Esophagus (tissue), 2 donors: ENCODE measurements around the gene NEB. TPM values are rescaled to one million over a fixed set of nuclear protein-coding genes. Genes with fewer than 3 reads are reported as not detected.

Source experiments
- H3K27ac ChIP-seq, 2 donors: one replicate each; pipeline ENCODE4 v1.5.1; 2013; ENCODE audit warnings: low read depth in 2 of 2, mild to moderate bottlenecking in 2 of 2, inconsistent platforms in 1 of 2, low read length in 1 of 2, moderate library complexity in 1 of 2
- H3K27me3 ChIP-seq, 2 donors: one replicate each; pipeline ENCODE4 v1.6.1; 2013; ENCODE audit warnings: low read length in 2 of 2, control low read depth in 1 of 2, mild to moderate bottlenecking in 1 of 2; ENCODE audit not compliant: insufficient read depth in 2 of 2, control insufficient read depth in 1 of 2
- H3K36me3 ChIP-seq, 2 donors: one replicate each; pipeline ENCODE4 v1.6.1; 2013; ENCODE audit warnings: low read length in 1 of 2; ENCODE audit not compliant: control insufficient read depth in 2 of 2, insufficient read depth in 2 of 2
- H3K4me1 ChIP-seq, 2 donors: one replicate each; pipeline ENCODE4 v1.6.1; 2013; ENCODE audit warnings: low read length in 1 of 2; ENCODE audit not compliant: control insufficient read depth in 2 of 2, insufficient read depth in 2 of 2
- H3K4me3 ChIP-seq, 2 donors: one replicate each; pipeline ENCODE4 v1.5.1; 2013; ENCODE audit warnings: low read length in 2 of 2, mild to moderate bottlenecking in 2 of 2, low read depth in 1 of 2, moderate library complexity in 1 of 2
- H3K9me3 ChIP-seq, 2 donors: one replicate each; pipeline ENCODE4 v1.6.1; 2013; ENCODE audit warnings: mild to moderate bottlenecking in 2 of 2, low read depth in 1 of 2, low read length in 1 of 2, moderate library complexity in 1 of 2; ENCODE audit not compliant: control insufficient read depth in 2 of 2, insufficient read depth in 1 of 2
- whole genome bisulfite sequencing, 2 donors: extraction: QIAGEN DNeasy Blood & Tissue Kit; methylation state at CpG; one replicate each; pipeline ENCODE4 v1.1.7; 2013; 5-methylcytosine and 5-hydroxymethylcytosine counted together
- polyA plus RNA-seq, 2 donors: library from polyadenylated mRNA; stranded (reverse); fragments of 200-250 nt; gene quantifications; one replicate each; pipeline ENCODE4 v1.2.3, GENCODE V29; 2013
- donor health status: healthy with polysubstance abuse.
- donor health status: Bipolar disorder and iron deficiency.

NEB gene
- polyA plus RNA-seq, 2 donors = 0.33 to 0.49 TPM

GRCh38 chr2:151632993-151633565 lies 101.2 kb downstream of the NEB start:
- Histone ChIP-seq H3K27me3 (no peaks in the 10 kb centered on the region), H3K4me1 (no peaks in the 10 kb centered on the region), H3K27ac (no peak overlapping the region), H3K4me3 (no peak overlapping the region), H3K9me3 (no peaks in the 10 kb centered on the region), H3K36me3 (no peaks in the 10 kb centered on the region)
- WGBS, 2 donors = 36 to 41% methylated on average over 1 of the region's 1 CpG

DNA sequence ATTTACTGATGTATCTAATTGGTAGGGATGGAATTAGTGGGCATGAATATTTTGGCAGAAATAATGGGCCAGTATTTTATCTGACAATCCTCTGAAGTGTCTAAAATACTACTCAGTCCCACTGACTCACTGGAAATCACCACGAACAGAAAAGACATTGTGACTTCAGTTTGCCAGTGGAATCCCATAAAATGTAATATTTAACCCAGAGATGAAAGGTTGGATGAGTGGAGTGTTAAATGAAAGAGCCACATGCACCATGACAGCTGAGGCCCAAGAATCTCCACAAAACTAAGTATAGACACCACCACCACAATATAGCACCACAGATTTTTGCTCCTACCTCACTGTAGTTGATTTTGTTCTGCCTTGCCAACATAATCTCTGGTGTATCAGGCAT lies 103.9 kb downstream of the NEB start:
- Histone ChIP-seq H3K4me1 (no peaks in the 10 kb centered on the region), H3K27me3 (no peaks in the 10 kb centered on the region), H3K36me3 (no peaks in the 10 kb centered on the region), H3K4me3 (no peak overlapping the region), H3K9me3 (no peaks in the 10 kb centered on the region), H3K27ac (no peak overlapping the region)
- WGBS, 2 donors = 68 to 78% methylated on average over 1 of the region's 1 CpG

- Histone ChIP-seq H3K27ac (no peak overlapping the region), H3K36me3 (no peaks in the 10 kb centered on the region), H3K4me1 (no peaks in the 10 kb centered on the region), H3K27me3 (no peaks in the 10 kb centered on the region), H3K9me3 (no peaks in the 10 kb centered on the region), H3K4me3 (no peak overlapping the region)
- WGBS, 2 donors = 79 to 83% methylated on average over 6 of the region's 6 CpGs
Measured at GRCh38 chr2:151627353-151627752, 106.9 kb downstream of the NEB start.

GRCh38 chr2:151624271-151624670 lies 110.0 kb downstream of the NEB start:
- no peak overlapping the region for H3K27ac ChIP-seq
- no peaks in the 10 kb centered on the region for H3K4me1 ChIP-seq
- no peaks in the 10 kb centered on the region for H3K27me3 ChIP-seq
- no peak overlapping the region for H3K4me3 ChIP-seq
- H3K36me3 ChIP-seq = no peaks in the 10 kb centered on the region
- no peaks in the 10 kb centered on the region for H3K9me3 ChIP-seq

DNA sequence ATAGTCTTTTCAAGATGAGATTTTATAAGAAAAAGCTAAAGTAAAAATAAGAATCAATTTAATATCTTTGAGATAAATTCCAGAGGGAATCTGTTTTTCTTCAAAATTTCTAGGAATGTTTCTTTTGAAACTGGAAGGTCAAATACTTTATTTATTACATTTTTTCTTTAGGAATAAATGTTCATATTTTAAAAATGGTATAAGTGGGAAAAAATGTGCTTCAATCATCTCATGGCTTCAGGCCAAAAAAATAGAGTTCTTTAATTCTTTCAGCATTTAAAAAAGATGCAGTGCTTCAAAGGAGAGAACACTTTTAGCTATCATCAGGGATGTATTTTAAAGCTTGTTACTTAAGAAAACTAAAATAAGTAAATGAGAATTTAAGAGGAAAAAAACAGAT lies 110.6 kb downstream of the NEB start:
- Histone ChIP-seq H3K36me3 (no peaks in the 10 kb centered on the region), H3K9me3 (no peaks in the 10 kb centered on the region), H3K27me3 (no peaks in the 10 kb centered on the region), H3K4me1 (no peaks in the 10 kb centered on the region), H3K27ac (no peak overlapping the region), H3K4me3 (no peak overlapping the region)

GRCh38 chr2:151620761-151621160 lies 113.5 kb downstream of the NEB start:
- Histone ChIP-seq H3K27me3 (no peaks in the 10 kb centered on the region), H3K9me3 (no peaks in the 10 kb centered on the region), H3K4me1 (no peaks in the 10 kb centered on the region), H3K36me3 (no peaks in the 10 kb centered on the region), H3K4me3 (no peak overlapping the region), H3K27ac (no peak overlapping the region)
- 75 to 84% methylated on average over 3 of the region's 3 CpGs for WGBS, 2 donors

DNA sequence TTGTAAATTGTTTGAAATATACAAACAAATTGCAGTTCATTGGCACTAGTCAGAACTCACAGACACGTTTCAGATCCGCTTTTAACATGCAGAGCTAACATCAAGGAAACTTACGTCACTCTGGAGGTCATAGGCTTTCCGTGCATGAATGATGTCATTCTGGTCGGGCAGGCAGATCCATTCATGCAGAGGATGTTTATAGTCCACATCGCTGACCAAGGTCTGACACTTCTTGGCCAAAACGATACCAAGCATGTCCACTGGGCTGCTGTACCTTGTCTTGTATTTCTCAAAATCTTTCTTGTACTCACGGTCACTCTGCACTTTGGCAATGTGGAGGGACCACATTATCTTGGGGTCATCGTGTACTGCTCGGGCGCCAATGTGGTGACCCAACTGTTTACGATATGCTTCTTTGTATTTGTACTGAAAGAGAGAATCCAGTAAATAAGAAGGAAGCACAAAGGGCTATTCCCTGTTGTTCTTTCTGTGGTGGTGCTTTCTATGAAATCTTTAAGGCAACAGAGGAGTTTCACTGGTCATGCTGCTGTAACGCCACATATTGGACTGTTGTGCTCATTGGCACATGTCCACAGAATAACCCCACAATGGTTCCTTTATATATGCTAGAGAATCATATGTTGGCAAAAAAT lies 114.8 kb downstream of the NEB start:
- Histone ChIP-seq H3K9me3 (no peaks in the 10 kb centered on the region), H3K27me3 (no peaks in the 10 kb centered on the region), H3K4me1 (no peaks in the 10 kb centered on the region), H3K27ac (no peak overlapping the region), H3K36me3 (no peaks in the 10 kb centered on the region), H3K4me3 (no peak overlapping the region)
- WGBS, 2 donors = 73 to 76% methylated on average over 13 of the region's 13 CpGs

DNA sequence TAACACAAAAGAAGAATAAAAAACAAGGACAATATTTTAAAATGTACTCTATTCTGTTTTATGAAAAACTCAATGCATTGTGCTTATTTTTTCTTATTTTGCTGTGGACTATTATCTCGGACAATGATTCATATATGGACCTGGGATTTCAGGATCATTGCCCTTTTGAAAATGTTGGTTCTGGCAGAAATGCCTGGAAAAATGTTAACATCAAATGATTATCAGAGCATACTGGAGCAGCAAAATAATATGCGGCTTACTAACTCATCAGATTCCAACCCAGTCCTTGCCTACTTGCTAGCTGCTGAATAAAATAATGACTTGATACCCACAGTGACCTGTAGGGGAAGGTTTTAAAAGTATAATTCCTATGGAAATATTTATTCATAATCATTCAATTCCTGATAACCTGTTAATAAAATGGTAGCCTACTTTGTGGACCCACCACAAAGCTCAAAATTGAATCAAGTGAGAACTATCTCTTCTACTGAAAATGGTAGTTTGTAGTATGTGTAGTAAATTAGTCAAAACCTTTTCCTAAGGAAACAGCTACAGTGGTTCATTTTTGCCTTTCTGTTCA lies 117.4 kb downstream of the NEB start:
- WGBS, 2 donors = 93% methylated on average over 2 of the region's 2 CpGs
- H3K36me3 ChIP-seq = no peaks in the 10 kb centered on the region
- no peaks in the 10 kb centered on the region for H3K9me3 ChIP-seq
- no peaks in the 10 kb centered on the region for H3K27me3 ChIP-seq
- H3K27ac ChIP-seq = no peak overlapping the region
- H3K4me1 ChIP-seq = no peaks in the 10 kb centered on the region
- no peak overlapping the region for H3K4me3 ChIP-seq

DNA sequence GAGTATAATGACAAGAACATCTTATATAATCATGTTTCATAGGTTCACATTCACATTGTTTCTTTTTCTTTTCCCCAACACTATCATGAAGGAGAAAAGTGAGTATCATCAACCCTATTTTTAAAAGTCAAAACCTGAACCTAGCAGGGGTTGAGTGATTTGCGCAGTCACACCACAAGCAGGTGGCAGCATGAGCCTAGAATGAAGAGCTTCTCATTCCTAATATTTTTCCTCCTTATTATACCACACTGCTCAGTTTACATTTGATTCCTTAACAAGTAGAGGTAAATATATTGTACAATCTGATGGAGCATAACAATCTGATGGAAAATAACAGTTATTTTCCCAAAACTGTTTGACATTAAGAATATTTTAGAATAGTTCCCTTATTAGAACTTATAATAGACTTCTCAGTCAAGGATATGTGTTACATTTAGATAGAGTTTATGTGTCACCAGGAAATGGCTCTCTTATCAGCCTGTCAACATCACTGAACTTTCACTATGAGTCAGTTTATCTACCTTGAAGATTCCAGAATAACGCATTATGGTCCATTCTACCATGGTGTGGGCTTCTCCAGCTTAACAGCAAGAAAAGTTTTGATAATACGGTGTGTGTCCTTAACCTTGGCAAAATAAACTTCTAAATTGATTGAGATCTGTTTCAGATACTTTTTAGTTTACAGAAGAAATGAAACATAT lies 119.5 kb downstream of the NEB start:
- Histone ChIP-seq H3K27ac (no peak overlapping the region), H3K27me3 (no peaks in the 10 kb centered on the region), H3K36me3 (no peaks in the 10 kb centered on the region), H3K9me3 (no peaks in the 10 kb centered on the region), H3K4me1 (no peaks in the 10 kb centered on the region), H3K4me3 (no peak overlapping the region)
- WGBS, 2 donors = 80 to 90% methylated on average over 3 of the region's 3 CpGs
